GM12878 (cell line): ENCODE measurements around the gene TNFAIP2. TPM values are rescaled to one million over a fixed set of nuclear protein-coding genes. Genes with fewer than 3 reads are reported as not detected.

Experiments
- ATAC-seq: fragments of 200-7000 bp; cut with Tn5 transposase; 3 replicates; pipeline ENCODE4 v1.9.1; 2020; ENCODE audit warnings: mild to moderate bottlenecking, moderate library complexity
- BruUV-seq: library from RNA; stranded (reverse); fragments of 400-500 nt; replicated peaks from 2 replicates; lab custom pipeline; 2021; lab: Mats Ljungman, UMichigan
- CTCF ChIA-PET: fragments of 300-600 bp; sonication (Branson Sonifier 250); formaldehyde crosslinking; extraction: SDS; loops from one replicate; lab custom pipeline; 2021; ENCODE audit warnings: inconsistent platforms; lab: Yijun Ruan, JAX
- POLR2A ChIA-PET: fragments of 350-600 bp; formaldehyde crosslinking; extraction: SDS; loops from one replicate; lab custom pipeline; 2021; ENCODE audit warnings: inconsistent platforms; lab: Charles Lee
- RAD21 ChIA-PET: fragments of 300-600 bp; sonication (Branson Sonifier 250); formaldehyde crosslinking; loops from one replicate; lab custom pipeline; 2023; ENCODE audit warnings: antibody characterized with exemption; ENCODE audit not compliant: unreplicated experiment; lab: Charles Lee
- SMC1A ChIA-PET: fragments of 300-600 bp; sonication (Branson Sonifier 250); formaldehyde crosslinking; loops from one replicate; lab custom pipeline; 2023; ENCODE audit not compliant: unreplicated experiment, uncharacterized antibody; lab: Charles Lee
- DNase-seq: peaks from one replicate; pipeline ENCODE4 v3.0.0-alpha.2; 2011; ENCODE audit warnings: low read depth, low spot score
- FAIRE-seq: peaks from 3 replicates; lab custom pipeline; 2011; peaks lifted over from hg19 to GRCh38; lab: Jason Lieb, UNC
- H2AFZ ChIP-seq: 2 replicates; pipeline ENCODE4 v1.6.0; 2011; ENCODE audit warnings: low read depth, low read length, control low read depth; ENCODE audit not compliant: control insufficient read depth
- H3K27ac ChIP-seq: 2 replicates; pipeline ENCODE4 v1.5.1; 2011; ENCODE audit warnings: control low read depth; ENCODE audit not compliant: control insufficient read depth, insufficient read depth
- H3K27me3 ChIP-seq, 2 experiments: replicated peaks in 1 of 2; 2 replicates each; pipeline versions ENCODE4 v1.6.0 to v1.6.1; 2011; ENCODE audit warnings: low read length in 1 of 2; ENCODE audit not compliant: control insufficient read depth in 2 of 2, insufficient read depth in 2 of 2
- H3K36me3 ChIP-seq, 2 experiments: 2 replicates each; pipeline ENCODE4 v1.5.1; 2011; ENCODE audit warnings: low read length in 1 of 2; ENCODE audit not compliant: control insufficient read depth in 2 of 2, insufficient read depth in 2 of 2
- H3K4me1 ChIP-seq: 2 replicates; pipeline ENCODE4 v1.6.1; 2011; ENCODE audit warnings: mild to moderate bottlenecking, low read length, moderate library complexity, mixed read lengths; ENCODE audit not compliant: control insufficient read depth, insufficient read depth
- H3K4me2 ChIP-seq: 2 replicates; pipeline ENCODE4 v1.6.0; 2011; ENCODE audit warnings: control low read depth; ENCODE audit not compliant: control insufficient read depth, insufficient read depth
- H3K4me3 ChIP-seq: fragments of 200-600 bp; sonication (generic); 2 replicates; pipeline ENCODE4 v1.5.1; 2016
- H3K79me2 ChIP-seq: 2 replicates; pipeline ENCODE4 v1.6.0; 2011; ENCODE audit warnings: low read length; ENCODE audit not compliant: control insufficient read depth, insufficient read depth
- H3K9ac ChIP-seq: 2 replicates; pipeline ENCODE4 v1.8.0; 2011; ENCODE audit warnings: low read length, control low read depth, mixed read lengths; ENCODE audit not compliant: control insufficient read depth, insufficient read depth
- H3K9me3 ChIP-seq: replicated peaks from 3 replicates; pipeline ENCODE4 v1.5.1; 2011; ENCODE audit warnings: mild to moderate bottlenecking, low read length; ENCODE audit not compliant: control insufficient read depth, insufficient read depth
- H4K20me1 ChIP-seq: 2 replicates; pipeline ENCODE4 v1.6.0; 2011; ENCODE audit not compliant: control insufficient read depth, insufficient read depth
- BCL11A ChIP-seq: IDR thresholded peaks from 2 replicates; pipeline ENCODE4 v1.6.1; 2011; ENCODE audit warnings: low read depth, low read length
- CBX3 ChIP-seq: fragments of 200-600 bp; sonication (generic); IDR thresholded peaks from 2 replicates; pipeline ENCODE4 v1.6.1; 2016; ENCODE audit warnings: low read depth, borderline replicate concordance
- CHD4 ChIP-seq: fragments of 200-600 bp; sonication (generic); IDR thresholded peaks from 2 replicates; pipeline ENCODE4 v1.6.1; 2016; ENCODE audit warnings: mild to moderate bottlenecking
- CREM ChIP-seq: IDR thresholded peaks from 2 replicates; pipeline ENCODE4 v1.6.1; 2014; ENCODE audit warnings: antibody characterized with exemption, low read depth
- EED ChIP-seq: sonication (generic); IDR thresholded peaks from 2 replicates; pipeline ENCODE4 v1.6.1; 2016; ENCODE audit warnings: antibody characterized with exemption, low read depth
- FOXM1 ChIP-seq: IDR thresholded peaks from 2 replicates; pipeline ENCODE4 v1.6.1; 2012; ENCODE audit warnings: low read depth, mild to moderate bottlenecking, inconsistent platforms, low read length, moderate library complexity
- IRF4 ChIP-seq: IDR thresholded peaks from 2 replicates; pipeline ENCODE4 v1.6.1; 2011; ENCODE audit warnings: low read depth, low read length
- KAT2A ChIP-seq: conservative IDR thresholded peaks from 2 replicates; pipeline ENCODE4 v1.6.1; 2011; ENCODE audit warnings: low read depth, low read length; ENCODE audit not compliant: control insufficient read depth
- MAX ChIP-seq: IDR thresholded peaks from 2 replicates; pipeline ENCODE4 v1.6.1; 2012; ENCODE audit warnings: low read depth, low read length, improper control_type of control experiment
- MXI1 ChIP-seq: fragments of 150-350 bp; IDR thresholded peaks from 2 replicates; pipeline ENCODE4 v1.6.1; 2011; ENCODE audit warnings: low read depth, mild to moderate bottlenecking, inconsistent platforms, low read length, improper control_type of control experiment
- NR2C2 ChIP-seq: IDR thresholded peaks from 2 replicates; pipeline ENCODE4 v1.6.1; 2011; ENCODE audit warnings: borderline replicate concordance, low read depth; ENCODE audit not compliant: control insufficient read depth, insufficient read length
- NRF1 ChIP-seq: conservative IDR thresholded peaks from 2 replicates; pipeline ENCODE4 v1.6.1; 2011; ENCODE audit warnings: mild to moderate bottlenecking, low read depth, low read length, improper control_type of control experiment
- PML ChIP-seq: IDR thresholded peaks from 2 replicates; pipeline ENCODE4 v1.6.1; 2012; ENCODE audit warnings: low read length, inconsistent platforms
- POLR2AphosphoS5 ChIP-seq: IDR thresholded peaks from 2 replicates; pipeline ENCODE4 v1.6.1; 2011; ENCODE audit warnings: mild to moderate bottlenecking, low read length, inconsistent platforms
- RAD21 ChIP-seq: IDR thresholded peaks from 2 replicates; pipeline ENCODE4 v1.6.1; 2011; ENCODE audit warnings: mild to moderate bottlenecking, low read depth, low read length, moderate library complexity; ENCODE audit not compliant: insufficient read depth
- SP1 ChIP-seq: IDR thresholded peaks from one replicate; pipeline ENCODE4 v1.6.1; 2011; ENCODE audit warnings: low read depth, low read length
- STAT1 ChIP-seq: fragments of 450-650 bp; conservative IDR thresholded peaks from 2 replicates; pipeline ENCODE4 v1.6.1; 2014; ENCODE audit warnings: antibody characterized with exemption, mild to moderate bottlenecking
- ZBTB4 ChIP-seq: fragments of 450-650 bp; formaldehyde crosslinking; IDR thresholded peaks from 2 replicates; pipeline ENCODE4 v1.4.0; 2022; ENCODE audit warnings: mild to moderate bottlenecking, moderate library complexity
- WGBS: methylation state at CpG from one replicate; pipeline ENCODE4 v1.1.6; 2016; ENCODE audit warnings: low lambda C conversion rate; ENCODE audit not compliant: insufficient replicate concordance, insufficient coverage; ENCODE audit errors: missing lambda C conversion rate; 5-methylcytosine and 5-hydroxymethylcytosine counted together
- in situ Hi-C: fragments of 300-500 bp; cut with MboI; formaldehyde crosslinking; loops from 9 replicates; pipeline ENCODE4 v1.14.3; 2018; ENCODE audit warnings: mixed read lengths
- intact Hi-C: fragments of 100-400 bp; cut with micrococcal nuclease; formaldehyde crosslinking; loops from one replicate; pipeline ENCODE4 v1.14.2; 2022; ENCODE audit not compliant: unreplicated experiment
- polyA plus RNA-seq, 11 experiments: library from polyadenylated mRNA; depleted of rRNA in 4 of 11; unstranded in 6 of 11; stranded (reverse) in 5 of 11; fragments of >200 nt; fragmentation: Nextera tagmentation in 4 of 11; fragmentation: Illumina TruSeq in 1 of 11; extraction: Ambion mirVana in 4 of 11; extraction: Trizol in 1 of 11; gene quantifications; 1 replicate in 1 of 11; 2 replicates in 10 of 11; pipeline versions ENCODE4 v1.2.1 to v1.2.3, GENCODE V29; 2011 to 2016; ENCODE audit warnings: inconsistent platforms in 2 of 11, missing spikeins in 2 of 11, low read depth in 1 of 11
- total RNA-seq, 4 experiments: library from RNA; depleted of rRNA in 3 of 4; stranded (reverse); fragments of >200 nt in 3 of 4; fragmentation: Illumina TruSeq in 1 of 4; extraction: Trizol in 1 of 4; gene quantifications; 2 replicates each; pipeline versions ENCODE4 v1.2.1 to v1.2.3, GENCODE V29; 2013 to 2021
- TF ChIP-seq, protein P1 (sequence below): fragments of 450-650 bp; formaldehyde crosslinking; IDR thresholded peaks from 2 replicates; pipeline ENCODE4 v1.4.0; 2020; ENCODE audit warnings: mild to moderate bottlenecking, moderate library complexity

Gene TNFAIP2
- total and polyA plus RNA-seq, 10 of the 15 experiments (the other 5 are each of a cell fraction or from before 2014, with no cell fraction given) = 7.1 to 150 (median 74.5) TPM

DNA sequence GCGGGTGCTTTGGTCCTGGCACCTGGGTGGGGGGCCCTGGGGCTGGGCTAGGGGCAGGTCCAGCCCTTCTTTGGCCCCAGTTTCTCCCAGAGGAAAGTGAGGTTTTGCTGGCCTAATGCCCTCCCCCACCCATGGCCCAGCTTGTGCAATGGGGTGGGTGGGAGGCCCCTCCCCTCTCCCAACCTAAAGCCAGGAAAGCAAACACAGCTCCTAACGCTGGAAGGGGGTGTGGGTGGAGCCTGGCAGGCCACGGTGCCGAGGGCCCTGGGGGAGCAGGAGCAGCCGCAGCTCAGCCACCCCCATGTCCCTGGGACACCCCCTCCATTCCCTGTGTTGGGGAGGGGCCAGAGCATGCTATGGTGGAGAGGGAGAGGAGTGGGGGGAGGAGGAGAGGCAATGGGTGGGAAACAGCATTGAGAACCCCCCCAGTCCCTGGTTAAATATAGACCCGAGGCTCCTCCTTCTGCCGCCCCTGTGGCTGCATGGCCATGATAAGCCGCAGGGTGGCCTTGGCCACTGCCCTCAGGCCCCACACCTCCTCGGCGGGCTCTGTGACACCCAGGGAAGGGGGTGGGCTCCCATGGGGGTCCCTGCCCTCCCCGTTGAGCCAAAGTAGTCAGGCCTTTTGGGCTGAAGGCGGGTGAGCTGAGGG, 24.1 kb upstream of the TNFAIP2 start:
- ATAC-seq (no peak), FAIRE-seq (no peak), DNase-seq (no peak)
- Histone ChIP-seq H3K4me2 (no peak overlapping the region), H3K4me3 (no peak overlapping the region), H3K79me2 (no peaks in the 10 kb centered on the region), H3K36me3 (no peaks in the 10 kb centered on the region), H3K4me1 (peaks cover 21% of the 10 kb centered on the region), H3K27ac (no peak overlapping the region), H3K27me3 (peaks cover 1 to 7% of the 10 kb centered on the region in 2 experiments; a peak in 2 of 4 replicates), H3K9ac (no peak overlapping the region), H2AFZ (no peak overlapping the region), H3K9me3 (no peaks in the 10 kb centered on the region), H4K20me1 (no peaks in the 10 kb centered on the region)
- intact Hi-C loops (no loop called here), in situ Hi-C loops (no loop called here)
- 67% methylated on average over 11 of the region's 12 CpGs for WGBS
- SMC1A ChIA-PET = interaction anchor here (1.6 to 1.8 kb wide), 2 partner anchors 24 to 404 kb away, joined by 3 to 5 read pairs; no protein-coding TSS in a partner anchor
- no TSS peak for BruUV-seq
- POLR2A ChIA-PET = no interaction called here
- CTCF ChIA-PET = interaction anchor here (1.1 to 2.5 kb wide), 6 partner anchors 20 to 85 kb away, joined by 3 to 23 read pairs (median 8); no protein-coding TSS in a partner anchor
- RAD21 ChIA-PET = interaction anchor here (0.6 to 3.2 kb wide), 2 partner anchors 25 to 86 kb away, joined by 3 to 14 read pairs; no protein-coding TSS in a partner anchor
- no peak for TF ChIP-seq FOXM1
- TF ChIP-seq IRF4 = no peak
- TF ChIP-seq BCL11A = no peak
- TF ChIP-seq EED = no peak
- TF ChIP-seq MAX = no peak
- TF ChIP-seq STAT1 = no peak
- TF ChIP-seq NR2C2 = no peak
- no peak for TF ChIP-seq ZBTB4 (CRISPR knock-in tag)
- TF ChIP-seq CBX3 = no peak
- TF ChIP-seq CREM = no peak
- TF ChIP-seq NRF1 = no peak
- no peak for TF ChIP-seq MXI1
- TF ChIP-seq SP1 = no peak
- TF ChIP-seq POLR2AphosphoS5 = no peak
- TF ChIP-seq PML = no peak
- TF ChIP-seq RAD21 = no peak
- no peak for TF ChIP-seq KAT2A
- no peak for TF ChIP-seq CHD4
- TF ChIP-seq, protein P1, sequence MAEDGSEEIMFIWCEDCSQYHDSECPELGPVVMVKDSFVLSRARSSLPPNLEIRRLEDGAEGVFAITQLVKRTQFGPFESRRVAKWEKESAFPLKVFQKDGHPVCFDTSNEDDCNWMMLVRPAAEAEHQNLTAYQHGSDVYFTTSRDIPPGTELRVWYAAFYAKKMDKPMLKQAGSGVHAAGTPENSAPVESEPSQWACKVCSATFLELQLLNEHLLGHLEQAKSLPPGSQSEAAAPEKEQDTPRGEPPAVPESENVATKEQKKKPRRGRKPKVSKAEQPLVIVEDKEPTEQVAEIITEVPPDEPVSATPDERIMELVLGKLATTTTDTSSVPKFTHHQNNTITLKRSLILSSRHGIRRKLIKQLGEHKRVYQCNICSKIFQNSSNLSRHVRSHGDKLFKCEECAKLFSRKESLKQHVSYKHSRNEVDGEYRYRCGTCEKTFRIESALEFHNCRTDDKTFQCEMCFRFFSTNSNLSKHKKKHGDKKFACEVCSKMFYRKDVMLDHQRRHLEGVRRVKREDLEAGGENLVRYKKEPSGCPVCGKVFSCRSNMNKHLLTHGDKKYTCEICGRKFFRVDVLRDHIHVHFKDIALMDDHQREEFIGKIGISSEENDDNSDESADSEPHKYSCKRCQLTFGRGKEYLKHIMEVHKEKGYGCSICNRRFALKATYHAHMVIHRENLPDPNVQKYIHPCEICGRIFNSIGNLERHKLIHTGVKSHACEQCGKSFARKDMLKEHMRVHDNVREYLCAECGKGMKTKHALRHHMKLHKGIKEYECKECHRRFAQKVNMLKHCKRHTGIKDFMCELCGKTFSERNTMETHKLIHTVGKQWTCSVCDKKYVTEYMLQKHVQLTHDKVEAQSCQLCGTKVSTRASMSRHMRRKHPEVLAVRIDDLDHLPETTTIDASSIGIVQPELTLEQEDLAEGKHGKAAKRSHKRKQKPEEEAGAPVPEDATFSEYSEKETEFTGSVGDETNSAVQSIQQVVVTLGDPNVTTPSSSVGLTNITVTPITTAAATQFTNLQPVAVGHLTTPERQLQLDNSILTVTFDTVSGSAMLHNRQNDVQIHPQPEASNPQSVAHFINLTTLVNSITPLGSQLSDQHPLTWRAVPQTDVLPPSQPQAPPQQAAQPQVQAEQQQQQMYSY (CRISPR knock-in tag) = no peak
